GM21576 (cell line): ENCODE results near the gene KIF17.
A peak's percentile ranks its signal among the peaks of the same experiment; 100 is the strongest.

Experiments used
- ATAC-seq: cut with Tn5 transposase; IDR thresholded peaks from one replicate; pipeline ENCODE4 v1.9.1; 2021; ENCODE audit warnings: mild to moderate bottlenecking, moderate library complexity; ENCODE audit not compliant: unreplicated experiment

Gene KIF17

DNA sequence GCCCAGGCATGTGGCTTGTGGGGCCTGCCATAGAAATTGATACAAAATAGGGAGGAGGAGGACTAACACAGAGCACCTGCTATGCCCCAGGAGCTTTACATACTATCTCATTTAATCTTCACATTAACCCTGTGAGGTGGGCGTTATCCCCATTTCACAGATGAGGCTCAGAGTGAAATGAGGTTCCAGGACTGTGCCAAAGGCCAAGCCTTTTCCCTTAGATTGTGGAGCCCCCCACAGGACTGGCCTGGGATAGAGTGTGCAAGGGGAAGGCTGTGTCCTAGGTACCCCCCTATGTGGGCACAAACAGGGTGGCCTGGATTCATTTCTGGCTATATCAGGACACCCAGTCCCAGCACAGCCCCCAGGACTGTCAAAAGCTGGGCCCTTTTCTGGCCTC lies 54.4 kb downstream of the KIF17 start:
- ATAC-seq, result no peak

DNA sequence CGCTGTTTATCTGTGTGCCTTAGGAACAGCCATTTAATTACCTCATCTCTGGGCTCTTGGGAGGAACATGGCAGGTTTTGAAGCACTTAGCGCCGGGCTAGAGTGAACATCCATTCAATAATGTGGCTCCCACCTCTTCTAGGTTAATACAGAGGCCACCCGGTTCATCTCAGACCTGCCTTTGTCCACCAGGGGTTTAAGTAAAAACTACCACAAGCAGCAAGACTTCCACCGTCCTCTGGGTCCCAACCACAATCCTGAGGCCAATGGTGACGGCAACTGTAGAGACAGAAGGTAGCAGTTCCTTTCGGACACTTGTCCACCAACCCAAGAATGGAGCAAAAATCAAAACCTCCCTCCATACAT lies 55.7 kb downstream of the KIF17 start:
- ATAC-seq, result no peak

DNA sequence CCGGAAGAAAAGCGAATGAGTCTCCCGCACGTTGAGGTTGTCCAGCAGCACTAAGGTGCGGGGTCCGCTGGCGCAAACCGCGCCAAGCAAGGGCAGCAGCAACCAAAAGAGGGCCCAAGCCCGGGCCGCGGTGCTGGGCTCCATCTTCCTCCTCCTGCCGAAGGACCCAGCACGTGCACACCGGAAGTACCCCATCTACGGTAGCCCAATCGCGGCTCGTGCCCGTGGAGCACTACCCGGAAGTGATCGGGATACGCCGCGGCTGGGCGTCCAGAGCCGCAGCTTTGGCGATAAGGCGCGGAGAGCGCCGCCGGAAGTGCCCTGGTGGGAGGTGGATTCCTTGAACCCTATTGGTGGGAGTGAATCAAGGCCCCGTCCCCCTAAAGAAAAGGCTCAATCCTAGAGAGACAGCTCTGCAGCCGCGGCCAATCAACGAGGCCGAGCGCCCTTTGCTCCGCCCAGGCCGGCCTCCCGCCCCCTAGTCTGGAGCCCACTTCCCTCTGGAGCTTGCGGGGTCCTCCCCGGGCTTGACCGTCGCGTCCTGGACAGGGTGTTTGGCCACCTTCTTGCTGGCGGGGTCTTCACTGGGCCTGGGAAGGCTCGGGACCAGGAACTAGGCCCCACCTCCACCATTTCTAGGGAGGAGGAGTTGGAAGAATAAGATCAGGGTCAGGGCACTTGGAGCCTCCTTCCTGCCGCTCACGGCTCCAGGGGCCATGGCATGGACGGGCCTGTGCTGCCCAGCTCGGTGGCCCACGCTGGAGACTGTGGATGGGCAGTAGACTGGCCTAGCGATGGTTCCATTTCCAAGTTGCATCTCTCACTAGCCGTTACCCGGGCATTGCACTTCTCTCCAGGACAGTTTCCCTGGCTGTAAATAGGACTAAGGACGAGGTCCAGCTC lies 56.3 kb downstream of the KIF17 start, which contains the start of gene DDOST:
Gene DDOST (minus strand): TSS at position 163 of the 903 bp plus-strand sequence. CDS start 19 bp downstream, at position 144.
- ATAC-seq, result peak; percentile 94

DNA sequence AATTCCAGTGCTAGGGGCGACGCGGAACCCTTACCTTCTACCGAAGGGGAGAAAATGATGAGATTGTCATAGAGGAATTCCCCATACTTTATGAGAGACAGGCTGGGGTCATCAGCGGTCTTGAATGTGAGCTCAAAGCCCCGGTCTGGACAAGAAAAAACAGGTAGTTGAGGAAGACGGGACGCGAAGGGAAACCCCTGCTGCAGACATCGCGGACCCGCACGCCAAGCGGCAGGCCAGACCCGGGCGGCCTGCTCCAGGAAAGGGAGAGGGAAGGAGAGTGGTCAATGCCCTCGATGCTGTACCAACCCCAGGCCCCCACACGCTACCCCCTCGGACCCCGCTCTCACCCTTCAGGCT lies 57.0 kb downstream of the KIF17 start:
- ATAC-seq, result peak; percentile 2

DNA sequence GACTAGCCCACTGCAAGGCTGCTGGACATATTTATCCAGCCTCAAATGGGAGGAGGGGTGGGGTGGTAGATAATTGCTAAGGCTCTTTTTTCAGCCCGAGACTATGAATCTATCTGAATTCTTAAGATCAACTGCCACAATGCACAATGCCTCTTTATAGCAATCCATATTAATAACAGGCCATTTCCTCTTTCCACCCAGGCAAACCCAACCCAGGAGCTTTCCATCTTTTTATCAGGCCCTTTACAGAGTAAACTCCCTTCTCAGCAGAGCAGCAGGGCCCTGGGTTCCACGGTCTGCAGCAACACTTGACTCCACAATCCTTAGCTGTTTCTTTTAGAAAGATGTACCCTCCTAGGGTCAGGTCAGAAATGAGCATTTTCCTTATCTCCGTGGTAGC lies 57.4 kb downstream of the KIF17 start:
- no peak for ATAC-seq

DNA sequence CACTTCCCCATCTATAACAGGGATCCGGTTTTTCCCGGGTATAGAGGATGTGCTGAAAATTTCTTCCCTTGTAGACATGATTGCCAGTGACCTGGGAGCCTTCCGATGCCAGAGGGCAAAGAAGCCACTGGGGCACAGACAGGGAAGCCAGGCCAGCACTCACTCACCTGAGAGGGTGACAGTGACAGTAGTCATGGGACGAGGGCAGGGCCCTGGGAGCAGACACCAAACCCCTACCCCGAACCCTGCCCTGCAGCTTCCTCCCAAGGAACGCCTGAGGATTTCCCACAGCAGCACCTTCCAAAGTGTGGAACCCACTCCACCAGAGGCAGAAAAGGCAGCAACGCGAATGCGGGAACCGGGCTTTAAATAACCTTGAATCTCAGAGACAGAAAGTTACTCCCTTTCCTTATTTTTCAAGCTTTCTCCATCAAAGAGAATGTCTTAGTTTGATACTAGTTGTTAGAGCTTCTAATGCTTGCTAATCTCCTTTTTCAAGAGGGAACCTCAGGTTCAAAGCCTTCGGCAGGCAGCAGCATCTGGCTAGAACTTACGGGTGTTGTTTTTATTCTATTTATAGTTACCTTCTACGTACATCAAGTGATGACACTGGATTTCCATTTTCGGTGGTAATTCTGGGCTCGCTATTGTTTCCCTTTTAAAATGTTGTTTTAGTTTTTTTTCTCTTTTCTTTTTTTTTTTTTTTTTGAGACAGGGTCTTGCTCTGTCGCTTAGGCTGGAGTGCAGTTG lies 59.5 kb downstream of the KIF17 start:
- no peak for ATAC-seq

DNA sequence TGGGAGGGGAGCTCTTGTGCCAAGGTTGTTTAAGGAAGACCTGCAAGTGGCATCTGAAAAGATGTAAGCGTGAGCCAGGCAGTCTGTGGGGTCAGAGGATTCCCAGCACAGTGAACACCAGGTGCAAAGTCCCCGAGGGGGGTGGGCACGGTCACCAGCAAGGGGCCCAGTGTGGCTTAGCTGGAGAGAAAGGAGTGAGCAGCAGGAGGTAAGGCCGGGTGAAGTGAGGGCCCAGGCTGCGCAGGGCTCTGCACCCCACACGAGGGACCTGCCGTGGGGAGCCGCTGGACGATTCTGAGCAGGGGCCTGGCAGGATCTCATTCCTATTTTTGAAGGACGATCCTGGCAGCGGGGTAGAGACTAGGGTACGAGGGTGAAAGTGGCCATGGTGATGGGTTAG lies 60.8 kb downstream of the KIF17 start:
- ATAC-seq, result no peak

DNA sequence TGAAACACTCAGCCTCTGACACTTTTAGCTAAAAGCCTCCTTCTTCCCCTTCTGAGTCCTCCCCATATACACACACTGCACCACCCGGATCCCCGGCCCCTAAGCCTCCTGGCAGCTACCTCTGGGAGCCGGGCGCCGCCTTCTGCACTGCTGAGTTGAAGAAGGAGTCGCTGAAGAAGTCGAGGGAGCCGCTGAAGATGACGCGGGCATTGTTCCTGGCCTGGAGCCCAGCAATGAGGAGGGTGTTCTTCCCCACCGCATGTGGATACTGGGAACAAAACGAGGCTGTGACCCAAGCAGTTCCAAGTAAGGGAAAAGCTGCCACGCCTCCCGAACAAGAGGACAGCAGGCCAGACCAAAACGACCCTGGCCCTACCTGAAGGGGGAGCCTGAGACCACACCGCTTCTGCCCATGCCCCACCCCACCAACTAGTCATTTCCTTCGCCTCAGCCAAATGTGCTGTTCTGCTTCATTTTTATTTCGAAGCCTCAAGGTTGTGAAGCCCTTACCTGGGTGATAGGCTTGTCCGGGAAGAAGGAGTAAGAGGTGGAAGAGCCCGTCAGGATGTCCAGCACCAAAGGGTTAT lies 63.6 kb downstream of the KIF17 start:
- no peak for ATAC-seq

DNA sequence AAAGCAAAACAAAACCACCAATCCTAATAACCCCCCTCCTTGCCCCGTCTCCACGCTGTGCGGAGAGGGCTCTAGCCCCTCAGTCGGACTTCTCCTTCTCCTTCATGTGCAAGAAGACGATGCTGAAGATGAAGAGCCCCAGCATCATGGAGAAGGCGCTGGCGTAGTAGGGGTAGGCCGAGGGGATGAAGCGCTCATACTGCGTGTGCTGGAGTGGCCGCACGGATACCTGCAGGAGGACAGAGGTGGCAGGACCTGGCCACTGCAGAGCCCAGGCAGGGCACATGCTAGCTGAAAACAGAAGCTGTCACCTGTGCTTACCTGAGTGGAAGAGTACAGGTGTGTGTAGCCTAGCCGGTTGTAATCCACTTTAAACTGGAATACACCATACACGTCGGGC lies 65.5 kb downstream of the KIF17 start:
- ATAC-seq, result no peak

DNA sequence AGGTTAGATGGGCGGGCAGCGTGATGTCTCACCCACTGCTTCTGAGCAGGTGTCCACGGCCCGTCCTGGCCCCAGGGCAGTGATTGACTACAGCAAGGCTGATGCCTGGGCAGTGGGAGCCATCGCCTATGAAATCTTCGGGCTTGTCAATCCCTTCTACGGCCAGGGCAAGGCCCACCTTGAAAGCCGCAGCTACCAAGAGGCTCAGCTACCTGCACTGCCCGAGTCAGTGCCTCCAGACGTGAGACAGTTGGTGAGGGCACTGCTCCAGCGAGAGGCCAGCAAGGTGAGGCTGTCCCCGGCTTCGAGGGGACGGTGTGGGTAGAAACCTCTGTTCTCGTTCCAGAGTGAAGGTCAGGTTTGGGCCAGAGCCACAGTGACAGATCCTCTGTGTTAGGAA lies 68.9 kb downstream of the KIF17 start:
- ATAC-seq, result no peak

DNA sequence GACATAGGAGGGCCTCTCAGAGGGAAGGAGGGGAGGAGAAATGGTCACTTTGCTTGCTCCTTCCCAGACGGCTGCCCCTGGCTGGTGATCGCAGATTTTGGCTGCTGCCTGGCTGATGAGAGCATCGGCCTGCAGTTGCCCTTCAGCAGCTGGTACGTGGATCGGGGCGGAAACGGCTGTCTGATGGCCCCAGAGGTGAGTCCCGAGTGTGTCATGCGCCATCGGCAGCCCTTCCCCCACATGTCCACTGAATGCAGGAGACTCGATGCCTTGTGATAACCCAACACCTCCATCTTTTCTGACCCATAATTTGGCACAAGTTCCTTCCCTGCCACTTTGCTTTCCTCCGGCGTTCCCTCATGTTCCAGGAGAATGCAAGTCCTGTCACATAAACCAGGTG lies 69.4 kb downstream of the KIF17 start:
- no peak for ATAC-seq

DNA sequence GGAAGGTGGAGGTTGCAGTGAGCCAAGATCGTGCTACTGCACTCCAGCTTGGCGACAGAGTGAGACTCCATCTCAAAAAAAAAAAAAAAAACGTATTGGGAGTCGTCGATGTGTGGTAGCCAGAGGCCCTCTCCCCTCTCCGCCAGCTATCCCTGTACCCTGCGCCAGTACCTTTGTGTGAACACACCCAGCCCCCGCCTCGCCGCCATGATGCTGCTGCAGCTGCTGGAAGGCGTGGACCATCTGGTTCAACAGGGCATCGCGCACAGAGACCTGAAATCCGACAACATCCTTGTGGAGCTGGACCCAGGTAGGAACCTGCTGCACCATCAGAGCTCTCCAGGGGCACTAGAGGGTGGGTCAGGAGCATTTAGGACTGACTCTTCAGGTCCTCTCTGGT lies 72.4 kb downstream of the KIF17 start:
- no peak for ATAC-seq

DNA sequence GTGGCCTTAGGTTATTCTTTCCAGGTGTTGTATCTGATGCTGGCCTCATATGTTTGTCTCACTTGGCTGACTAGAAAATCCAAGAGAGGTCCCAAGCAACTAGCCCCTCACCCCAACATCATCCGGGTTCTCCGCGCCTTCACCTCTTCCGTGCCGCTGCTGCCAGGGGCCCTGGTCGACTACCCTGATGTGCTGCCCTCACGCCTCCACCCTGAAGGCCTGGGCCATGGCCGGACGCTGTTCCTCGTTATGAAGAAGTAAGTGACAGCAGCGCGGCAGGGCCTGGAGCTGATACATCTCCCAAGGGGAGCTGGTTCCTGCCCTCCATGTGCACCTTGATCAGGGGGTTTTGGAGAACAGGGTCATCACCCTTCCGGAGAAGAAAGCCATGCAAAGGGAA lies 73.4 kb downstream of the KIF17 start:
- no peak for ATAC-seq

DNA sequence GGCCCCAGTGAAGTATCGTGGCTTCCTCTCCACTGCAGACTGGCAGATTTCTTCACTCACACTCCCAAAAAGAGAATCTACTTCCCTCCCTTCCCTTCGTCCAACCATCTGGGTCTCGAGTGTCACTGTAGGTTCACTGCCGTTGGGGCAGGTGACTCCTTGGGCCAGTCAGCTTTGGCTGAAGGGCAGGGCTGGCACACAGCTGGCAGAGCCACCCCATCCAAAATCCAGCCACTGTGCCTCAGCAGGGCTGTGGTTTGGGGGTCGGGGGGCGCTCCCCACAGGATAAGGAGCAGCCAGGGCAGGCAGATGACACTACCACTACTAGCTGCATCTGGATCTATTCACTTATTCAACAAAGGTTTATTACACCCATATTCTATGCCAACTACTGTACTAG lies 74.7 kb downstream of the KIF17 start:
- ATAC-seq, result no peak

DNA sequence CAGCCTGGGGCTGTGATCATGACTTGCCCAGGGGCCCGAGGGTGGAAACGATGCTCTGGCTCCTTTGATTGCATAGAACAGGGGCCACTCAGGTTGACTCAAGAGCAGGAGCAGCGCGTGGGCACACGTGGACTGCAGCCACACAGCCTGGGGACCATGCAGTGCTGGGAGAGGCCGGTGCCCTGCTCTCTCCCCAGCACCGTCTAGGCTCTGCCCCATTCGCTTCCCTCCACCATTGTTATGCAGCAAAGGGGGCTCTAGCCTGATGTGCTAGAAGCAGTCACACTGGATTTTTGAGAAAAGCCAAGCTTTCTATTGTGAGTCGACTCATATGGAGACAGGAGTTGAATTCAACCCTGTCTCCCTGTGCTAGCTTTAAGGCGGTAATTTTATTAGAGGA lies 75.8 kb downstream of the KIF17 start:
- ATAC-seq, result no peak

DNA sequence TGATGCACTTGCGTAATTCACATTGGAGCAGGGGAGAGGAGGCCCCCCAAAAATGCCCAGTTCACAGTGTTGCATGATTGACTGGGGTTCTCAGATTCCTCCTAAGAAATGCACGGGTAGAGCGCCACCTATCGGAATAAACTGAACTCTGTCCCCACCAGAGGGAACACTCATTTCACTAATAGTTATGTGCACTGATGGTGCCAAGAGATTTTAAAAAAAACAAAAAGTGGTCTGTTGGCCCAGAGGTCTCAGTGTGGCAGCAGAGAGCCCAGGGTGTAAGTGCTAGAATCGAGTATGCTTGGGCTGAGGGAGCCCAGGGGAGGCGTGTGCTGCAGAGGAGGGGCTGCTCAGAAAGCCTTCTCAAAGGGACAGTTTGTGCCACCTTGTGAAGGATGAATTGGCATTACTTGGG lies 77.6 kb downstream of the KIF17 start:
- ATAC-seq, result no peak

DNA sequence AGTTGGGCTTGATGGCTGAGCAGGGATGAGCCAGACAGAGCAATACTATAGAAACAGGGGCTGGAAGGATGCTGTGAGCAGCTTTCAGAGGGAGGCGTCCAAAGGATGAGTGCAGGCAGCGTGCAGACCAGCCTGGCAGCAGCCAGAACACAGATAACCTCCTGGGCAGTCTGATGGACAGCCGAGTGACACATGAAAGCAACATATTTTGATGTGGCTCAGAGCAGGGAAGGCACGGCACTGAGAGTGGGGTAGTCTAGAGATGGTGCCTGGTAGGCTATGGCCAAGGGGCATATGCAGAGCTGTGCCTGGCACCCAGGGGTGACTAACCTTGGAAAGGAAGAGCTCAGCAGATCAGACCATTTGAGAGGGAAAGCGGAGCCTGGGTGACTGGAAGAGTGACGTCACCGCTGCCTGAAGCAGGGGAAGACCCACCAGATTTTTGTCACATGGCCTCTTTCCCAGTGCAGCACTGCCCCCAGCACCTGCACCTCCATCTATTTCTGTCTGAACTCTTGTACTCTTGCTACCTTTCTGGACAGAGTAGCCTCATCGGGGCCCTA lies 80.9 kb downstream of the KIF17 start:
- ATAC-seq, result no peak

DNA sequence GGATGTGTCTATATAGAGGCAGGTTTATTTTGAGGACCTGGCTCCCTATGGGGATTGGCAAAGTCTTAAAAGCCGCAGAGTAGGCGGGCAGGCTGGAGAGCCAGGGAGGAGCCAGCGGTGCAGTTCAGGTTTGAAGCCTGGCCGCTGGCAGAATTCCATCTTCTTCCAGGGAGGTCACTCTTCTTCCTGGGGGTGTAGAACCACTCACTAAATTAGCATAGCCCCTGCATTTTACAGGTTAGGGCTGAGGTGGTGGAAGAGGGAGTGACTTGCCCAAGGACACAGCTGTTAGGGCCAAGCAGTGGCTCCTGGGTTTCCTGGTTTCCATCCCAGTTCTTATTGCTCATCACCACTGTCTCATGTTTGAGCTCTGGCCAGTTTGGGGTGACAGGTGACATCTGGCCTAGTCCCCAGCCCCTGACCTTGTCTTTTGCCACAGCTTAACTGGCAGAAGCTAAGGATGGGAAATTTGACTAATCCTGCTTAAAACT lies 83.2 kb downstream of the KIF17 start:
- no peak for ATAC-seq

DNA sequence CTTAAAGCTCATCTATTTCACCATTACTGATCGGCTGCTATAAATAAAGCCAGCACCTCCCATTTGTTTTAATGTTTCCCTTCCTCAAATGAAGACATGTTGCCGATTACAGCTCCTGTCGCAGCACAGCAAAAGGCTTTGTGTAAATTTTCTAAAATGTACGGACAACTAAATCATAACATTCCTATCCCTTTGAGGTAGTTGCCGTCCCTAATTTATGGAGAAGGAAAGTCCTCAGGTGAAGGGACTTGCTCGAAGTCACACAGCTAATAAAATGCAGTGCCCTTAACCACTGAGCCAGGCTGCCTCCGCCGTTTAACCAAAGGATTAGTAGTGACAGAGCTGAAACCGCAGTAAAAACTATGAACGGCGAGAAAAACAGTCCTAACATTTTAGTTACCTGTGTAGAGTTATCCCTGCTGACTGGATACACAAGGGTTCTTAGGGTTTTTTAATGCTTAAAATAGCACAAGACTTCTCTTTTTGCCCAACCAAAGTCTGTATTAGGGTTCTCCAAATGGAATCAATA lies 83.7 kb downstream of the KIF17 start:
- ATAC-seq, result no peak

DNA sequence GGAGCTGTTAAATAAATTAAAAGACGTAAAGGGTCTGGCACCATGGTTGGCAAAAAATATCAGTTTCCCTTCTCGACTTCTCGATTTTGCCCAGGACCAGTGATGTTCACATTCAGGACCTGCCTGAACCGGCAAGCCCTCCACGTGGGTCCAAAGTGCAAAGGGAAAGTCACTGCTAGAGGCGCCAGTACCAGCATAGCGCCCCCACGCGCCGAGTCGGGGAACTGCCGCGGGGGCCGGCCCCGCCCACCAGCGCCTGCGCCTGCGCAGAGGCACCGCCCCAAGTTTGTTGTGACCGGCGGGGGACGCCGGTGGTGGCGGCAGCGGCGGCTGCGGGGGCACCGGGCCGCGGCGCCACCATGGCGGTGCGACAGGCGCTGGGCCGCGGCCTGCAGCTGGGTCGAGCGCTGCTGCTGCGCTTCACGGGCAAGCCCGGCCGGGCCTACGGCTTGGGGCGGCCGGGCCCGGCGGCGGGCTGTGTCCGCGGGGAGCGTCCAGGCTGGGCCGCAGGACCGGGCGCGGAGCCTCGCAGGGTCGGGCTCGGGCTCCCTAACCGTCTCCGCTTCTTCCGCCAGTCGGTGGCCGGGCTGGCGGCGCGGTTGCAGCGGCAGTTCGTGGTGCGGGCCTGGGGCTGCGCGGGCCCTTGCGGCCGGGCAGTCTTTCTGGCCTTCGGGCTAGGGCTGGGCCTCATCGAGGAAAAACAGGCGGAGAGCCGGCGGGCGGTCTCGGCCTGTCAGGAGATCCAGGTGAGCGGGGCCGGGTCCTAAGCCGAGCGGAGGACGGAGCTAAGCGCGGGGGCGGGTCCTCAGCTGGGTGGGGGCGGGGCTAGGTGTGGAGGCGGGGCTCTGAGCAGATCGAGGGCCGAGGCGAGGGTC lies 84.4 kb downstream of the KIF17 start, which contains the start of gene PINK1:
Gene PINK1 (plus strand): TSS at position 269 of the 875 bp plus-strand sequence. CDS start 91 bp downstream, at position 360.
- ATAC-seq, result peak; percentile 58
